Mucosa of gallbladder (tissue), 1 donor: ENCODE measurements around the gene BACH1. TPM values are rescaled to one million over a fixed set of nuclear protein-coding genes. Genes with fewer than 3 reads are reported as not detected.
"Not testable (repeated sequence)": the region's sequence is repeated elsewhere in the genome, so short reads cannot be mapped to it uniquely, and the experiment has no call there.

ENCODE experiments used
- DNase-seq: peaks from one replicate; pipeline ENCODE4 v3.0.0-alpha.2; 2020; ENCODE audit warnings: low spot score
- total RNA-seq: library from RNA; stranded (reverse); gene quantifications from one replicate; pipeline ENCODE4 v1.2.1, GENCODE V29; 2021
- donor health status: DM: no; HTN: no; CAD: no.

BACH1 gene
- total RNA-seq, 1 donor from 2014 or later, result 50.0 TPM

DNA sequence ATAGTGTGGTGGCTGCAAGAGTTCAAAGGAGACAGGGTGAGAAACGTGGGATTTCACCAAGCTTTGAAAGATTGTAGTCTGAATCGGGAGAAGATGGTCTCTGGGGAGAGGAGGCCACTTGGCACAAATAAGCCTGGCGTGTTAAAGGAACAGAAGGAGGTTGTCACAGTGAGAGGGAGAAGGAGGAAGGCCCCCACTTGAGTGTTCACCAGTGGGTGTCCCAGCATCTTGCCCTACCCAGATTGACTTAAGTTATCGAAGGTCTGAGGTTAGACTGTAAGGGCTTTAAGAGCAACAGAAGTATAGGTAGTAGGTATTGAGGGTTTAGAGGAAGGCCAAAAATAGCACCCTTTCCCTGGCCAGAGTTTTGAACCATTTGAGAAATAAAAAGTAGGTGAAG lies 48.0 kb downstream of the BACH1 start:
- no peak for DNase-seq

DNA sequence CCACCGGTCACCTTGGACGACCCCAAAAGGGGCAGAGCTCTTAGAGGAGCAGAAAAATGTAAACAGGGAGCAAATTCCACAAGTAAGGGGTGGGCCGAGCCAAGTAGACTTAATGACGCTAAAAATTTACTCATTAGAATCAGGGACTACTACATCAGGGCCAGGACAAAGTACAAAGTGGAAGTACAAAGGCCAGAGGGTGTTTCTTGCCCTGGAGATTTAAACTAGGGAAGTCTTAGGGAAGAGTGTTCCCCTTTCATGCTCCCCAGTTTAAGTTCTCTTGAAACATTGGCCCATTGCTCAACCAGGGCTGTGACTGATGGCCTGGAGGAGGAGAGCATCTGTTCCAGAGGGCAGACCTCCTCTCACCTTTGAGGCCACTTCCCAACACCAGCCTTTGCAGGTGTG lies 48.6 kb downstream of the BACH1 start:
- peak; percentile 30 for DNase-seq

DNA sequence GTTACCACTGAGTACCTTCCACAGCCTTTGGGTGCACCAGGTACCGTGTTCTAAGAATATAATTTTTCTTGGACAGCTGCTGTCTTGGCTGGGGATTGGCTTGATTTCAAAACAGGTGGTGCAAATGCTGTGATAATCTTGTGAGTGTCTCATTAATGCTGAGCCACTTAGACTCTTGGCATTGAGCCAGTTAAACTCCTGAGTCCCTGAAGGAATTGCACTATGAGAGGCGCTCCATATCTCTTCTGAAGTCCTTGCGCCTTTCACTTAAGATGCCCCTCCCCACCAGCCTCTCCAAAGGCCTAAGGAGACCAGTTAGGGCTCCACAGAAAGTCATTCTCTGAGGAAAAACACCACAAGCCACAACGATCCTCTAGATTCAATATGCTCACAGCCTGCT lies 51.0 kb downstream of the BACH1 start:
- no peak for DNase-seq

GRCh38 chr21:29350246-29350779 lies 51.6 kb downstream of the BACH1 start:
- DNase-seq, result no peak

DNA sequence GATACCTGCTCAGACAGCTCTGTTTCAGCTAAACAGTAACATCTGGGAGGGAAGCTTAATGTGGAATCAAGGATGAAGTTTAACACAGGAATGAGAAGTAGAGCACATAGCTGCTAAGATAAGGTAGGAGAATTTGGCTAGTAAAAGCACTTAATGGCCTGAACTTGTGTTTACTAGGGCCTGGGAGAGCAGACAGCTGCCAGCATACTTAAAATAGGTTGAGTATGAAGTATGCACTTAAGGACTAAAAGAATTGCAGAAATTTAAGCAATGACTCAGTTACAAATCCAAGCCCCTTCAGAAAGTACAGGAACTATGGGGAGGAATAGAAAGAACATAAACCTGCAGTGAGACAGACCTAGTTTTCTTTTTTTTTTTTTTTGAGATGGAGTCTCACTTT lies 53.0 kb downstream of the BACH1 start:
- no peak for DNase-seq

DNA sequence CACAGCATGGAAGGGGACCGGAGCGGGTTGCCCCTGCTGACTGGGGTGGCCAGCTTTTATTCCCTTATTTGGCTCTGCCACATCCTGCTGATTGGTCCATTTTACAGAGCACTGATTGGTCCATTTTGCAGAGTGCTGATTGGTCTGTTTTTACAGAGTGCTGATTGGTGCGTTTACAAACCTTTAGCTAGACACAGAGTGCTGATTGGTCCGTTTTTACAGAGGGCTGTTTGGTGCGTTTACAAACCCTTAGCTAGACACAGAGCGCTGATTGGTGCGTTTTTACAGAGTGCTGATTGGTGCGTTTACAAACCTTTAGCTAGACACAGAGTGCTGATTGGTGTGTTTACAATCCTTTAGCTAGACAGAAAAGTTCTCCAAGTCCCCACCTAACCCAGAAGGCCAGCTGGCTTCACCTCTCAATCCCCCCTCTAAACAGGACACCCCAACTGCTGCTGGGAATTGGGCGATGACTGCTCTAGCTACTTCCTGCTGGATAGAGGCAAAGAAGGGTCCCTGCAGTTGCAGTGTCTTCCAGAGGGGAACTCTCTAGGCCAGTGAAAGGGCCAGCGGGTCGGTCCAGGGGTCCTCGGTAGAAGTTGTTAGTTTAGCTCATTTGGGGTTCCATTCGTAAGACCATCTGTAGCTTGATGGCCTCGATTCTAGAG lies 56.5 kb downstream of the BACH1 start:
- DNase-seq, result not testable (repeated sequence)

DNA sequence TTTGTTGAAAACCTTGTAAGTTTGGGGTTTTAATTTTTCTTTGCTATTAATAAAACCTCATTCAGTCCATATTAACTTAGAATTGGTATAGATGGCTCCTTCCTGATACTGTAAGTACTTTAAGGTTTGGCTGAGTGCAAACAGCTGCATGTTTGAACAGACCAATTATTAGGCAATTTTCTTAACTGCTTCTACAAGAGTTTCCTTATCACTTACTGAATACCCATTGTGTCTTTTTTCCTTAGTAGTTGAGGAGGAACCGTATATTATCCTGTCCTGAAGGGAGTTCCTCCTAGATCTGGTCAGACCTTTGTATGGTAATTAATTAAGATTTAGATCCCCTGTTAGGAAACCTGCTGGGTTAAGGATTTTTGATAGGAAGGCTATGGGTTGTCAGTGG lies 57.6 kb downstream of the BACH1 start:
- DNase-seq, result not testable (repeated sequence)

DNA sequence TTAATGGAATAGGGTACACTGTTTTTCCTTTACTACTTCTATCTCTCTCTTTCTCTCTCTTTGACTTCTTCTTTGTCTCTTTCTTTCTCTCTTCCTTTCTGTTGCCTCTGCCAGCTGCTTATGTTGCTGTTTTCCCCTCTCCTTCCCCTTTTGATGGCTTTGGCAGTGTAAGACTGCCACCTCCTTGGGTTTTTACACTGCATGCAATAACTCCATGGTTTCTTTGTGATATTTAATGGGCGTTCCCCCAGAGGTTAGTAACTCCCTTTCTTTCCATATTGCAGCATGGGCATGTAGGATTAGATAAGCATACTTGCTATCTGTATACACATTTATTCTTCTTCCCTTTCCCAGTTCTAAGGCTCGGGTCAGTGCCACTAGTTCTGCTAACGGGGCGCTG lies 58.1 kb downstream of the BACH1 start:
- DNase-seq, result not testable (repeated sequence)

- no peak for DNase-seq
These were observed 61.0 kb downstream of the BACH1 start for GRCh38 chr21:29359718-29360117.

GRCh38 chr21:29360799-29361765 lies 62.4 kb downstream of the BACH1 start:
- DNase-seq, result peak; percentile 22

- DNase-seq, result no peak
These were observed 64.0 kb downstream of the BACH1 start for GRCh38 chr21:29362758-29363157.

GRCh38 chr21:29365661-29366265 lies 67.0 kb downstream of the BACH1 start:
- DNase-seq, result no peak

DNA sequence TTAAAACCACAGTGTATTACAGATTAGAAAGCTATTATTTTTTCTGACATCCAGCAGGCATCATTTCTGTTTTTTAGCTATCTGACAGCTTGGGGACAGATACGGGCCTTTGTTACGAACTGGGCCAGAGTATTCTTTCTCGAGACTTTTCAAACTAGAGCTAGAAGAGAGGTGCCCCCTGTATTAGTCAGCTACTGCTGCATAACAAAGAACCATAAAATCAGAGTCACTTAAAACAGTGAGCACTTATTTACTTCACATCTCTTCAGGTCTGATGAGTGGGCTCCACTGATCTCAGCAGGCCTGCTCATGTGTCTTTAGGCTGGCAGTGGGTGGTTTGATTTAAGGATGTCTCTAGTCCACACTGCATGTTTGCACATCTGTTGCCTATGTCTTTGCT lies 67.8 kb downstream of the BACH1 start:
- DNase-seq, result no peak

- DNase-seq, result no peak
These were observed 68.6 kb downstream of the BACH1 start for GRCh38 chr21:29367335-29367734.

DNA sequence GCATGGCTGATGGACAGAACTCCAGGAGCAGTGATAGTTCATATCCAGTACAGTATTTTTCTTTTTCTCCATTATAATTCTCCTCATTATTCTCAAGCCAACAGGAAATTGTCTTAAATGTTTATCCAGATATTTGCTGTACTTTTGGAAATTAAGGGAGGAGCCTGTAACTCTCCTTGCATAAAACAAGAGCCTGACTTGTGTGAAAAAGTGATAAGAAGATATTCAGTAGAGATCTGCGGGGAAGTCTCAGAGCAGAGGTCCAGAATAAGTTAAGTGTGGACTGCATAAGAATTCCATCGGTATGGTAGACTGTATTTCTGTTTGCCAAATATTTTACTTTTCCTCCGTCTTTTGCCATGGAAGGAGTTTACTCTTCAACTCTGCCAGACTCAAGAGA lies 70.2 kb downstream of the BACH1 start:
- no peak for DNase-seq

GRCh38 chr21:29371464-29371863 lies 72.7 kb downstream of the BACH1 start:
- no peak for DNase-seq

GRCh38 chr21:29372063-29372802 lies 73.5 kb downstream of the BACH1 start:
- peak; percentile 70 for DNase-seq

- no peak for DNase-seq
These were observed 75.8 kb downstream of the BACH1 start for GRCh38 chr21:29374481-29374880.

GRCh38 chr21:29376556-29376955 lies 77.8 kb downstream of the BACH1 start:
- DNase-seq, result peak; percentile 18

GRCh38 chr21:29377266-29377665 lies 78.5 kb downstream of the BACH1 start:
- DNase-seq, result no peak

- DNase-seq, result no peak
These were observed 80.1 kb downstream of the BACH1 start for GRCh38 chr21:29378832-29379231.
